ENCODE results near the gene ELMO1. TPM values are rescaled to one million over a fixed set of nuclear protein-coding genes. Genes with fewer than 3 reads are reported as not detected.

The ELMO1 gene
- total and polyA plus RNA-seq, 4 donors = 6.7 to 51.5 (median 14.8) TPM

GRCh38 chr7:37443627-37444026 lies 5.0 kb downstream of the ELMO1 start:
- Histone ChIP-seq H3K9me3 (ENCODE audit: control insufficient read depth in 4 of 4, low read length in 3 of 4) (no peaks in the 10 kb centered on the region), H3K27me3 (ENCODE audit: control insufficient read depth in 4 of 4, insufficient read depth in 4 of 4, low read length in 3 of 4) (no peaks in the 10 kb centered on the region), H3K36me3 (ENCODE audit: control insufficient read depth in 4 of 4, insufficient read depth in 3 of 4, low read depth in 1 of 4, low read length in 3 of 4) (no peaks in the 10 kb centered on the region), H3K4me3 (ENCODE audit: low read depth in 1 of 3, low read length in 3 of 3) (no peak overlapping the region), H3K9ac (ENCODE audit: low read depth in 1 of 2, low read length in 2 of 2) (no peak overlapping the region), H3K27ac (ENCODE audit: low read depth in 1 of 2, low read length in 2 of 2) (peak overlapping the region in 1 of 2 donors; percentile 5), H3K4me1 (ENCODE audit: control insufficient read depth in 4 of 4, insufficient read depth in 4 of 4, low read length in 3 of 4) (peaks cover 7 to 41% (median 25%) of the 10 kb centered on the region in 4 donors)
- no peak for DNase-seq (ENCODE audit: low spot score)
- WGBS = 97% methylated on average over 1 of the region's 1 CpG
- TF ChIP-seq CTCF (IDR thresholded peaks at IDR 0.05; ENCODE audit: low read depth, low read length, missing input control) (no peak), GABPA (IDR thresholded peaks at IDR 0.05 in 1 of 2, conservative IDR thresholded peaks at IDR 0.05 in 1 of 2) (no peak), RXRA (IDR thresholded peaks at IDR 0.05) (no peak), EGR1 (IDR thresholded peaks at IDR 0.05; ENCODE audit: low read depth in 2 of 2) (no peak), TAF1 (conservative IDR thresholded peaks at IDR 0.05) (no peak), MAX (IDR thresholded peaks at IDR 0.05) (no peak), RAD21 (IDR thresholded peaks at IDR 0.05) (no peak)

- H3K27ac ChIP-seq (ENCODE audit: low read depth in 1 of 2, low read length in 2 of 2) = peak overlapping the region; percentile 37 to 73
- no peaks in the 10 kb centered on the region for H3K27me3 ChIP-seq (ENCODE audit: control insufficient read depth in 4 of 4, insufficient read depth in 4 of 4, low read length in 3 of 4)
These were observed 6.4 kb downstream of the ELMO1 start for GRCh38 chr7:37442268-37442667.

More at GRCh38 chr7:37442268-37442667, 6.4 kb downstream of the ELMO1 start:
- H3K4me1 ChIP-seq (ENCODE audit: control insufficient read depth in 4 of 4, insufficient read depth in 4 of 4, low read length in 3 of 4) = peaks cover 6 to 43% (median 27%) of the 10 kb centered on the region in 4 donors
- TF ChIP-seq TAF1 (conservative IDR thresholded peaks at IDR 0.05) = no peak
- no peak for TF ChIP-seq ATF3 (IDR thresholded peaks at IDR 0.05)
- TF ChIP-seq FOXA2 (IDR thresholded peaks at IDR 0.05) = no peak
- no peak for TF ChIP-seq RXRA (IDR thresholded peaks at IDR 0.05)
- TF ChIP-seq EGR1 (IDR thresholded peaks at IDR 0.05; ENCODE audit: low read depth in 2 of 2) = no peak
- TF ChIP-seq FOXA1 (IDR thresholded peaks at IDR 0.05) = no peak
- TF ChIP-seq RAD21 (IDR thresholded peaks at IDR 0.05) = no peak
- no peak for TF ChIP-seq HNF4A (conservative IDR thresholded peaks at IDR 0.05)
- no peak for TF ChIP-seq JUND (IDR thresholded peaks at IDR 0.05)
- no peak for TF ChIP-seq ZBTB33 (IDR thresholded peaks at IDR 0.05)
- no peak overlapping the region for H3K9ac ChIP-seq (ENCODE audit: low read depth in 1 of 2, low read length in 2 of 2)
- H3K9me3 ChIP-seq (ENCODE audit: control insufficient read depth in 4 of 4, low read length in 3 of 4) = no peaks in the 10 kb centered on the region
- DNase-seq (ENCODE audit: low spot score) = no peak
- WGBS = 93% methylated on average over 4 of the region's 4 CpGs
- no peaks in the 10 kb centered on the region for H3K36me3 ChIP-seq (ENCODE audit: control insufficient read depth in 4 of 4, insufficient read depth in 3 of 4, low read depth in 1 of 4, low read length in 3 of 4)
- H3K4me3 ChIP-seq (ENCODE audit: low read depth in 1 of 3, low read length in 3 of 3) = no peak overlapping the region

Data from liver (tissue), 9 donors.